Transverse colon (tissue), 4 donors: Measurements from ENCODE around the gene RUBCNL. TPM values are rescaled to one million over a fixed set of nuclear protein-coding genes. Genes with fewer than 3 reads are reported as not detected.

ENCODE experiments used
- DNase-seq: peaks from one replicate; pipeline ENCODE4 v3.0.0-alpha.2; 2019
- H3K27ac ChIP-seq, 4 donors: fragments of 200-600 bp; sonication (generic); 2 replicates each; pipeline ENCODE4 v1.5.1; 2016 to 2018; ENCODE audit warnings: inconsistent platforms in 4 of 4
- H3K27me3 ChIP-seq: fragments of 200-600 bp; sonication (generic); 2 replicates; pipeline ENCODE4 v1.5.1; 2017; ENCODE audit warnings: inconsistent platforms
- H3K36me3 ChIP-seq, 4 donors: fragments of 200-600 bp; sonication (generic); 2 replicates each; pipeline ENCODE4 v1.5.1; 2017 to 2019; ENCODE audit warnings: inconsistent platforms in 4 of 4
- H3K4me1 ChIP-seq, 4 donors: fragments of 200-600 bp; sonication (generic); 2 replicates each; pipeline ENCODE4 v1.5.1; 2017 to 2020; ENCODE audit warnings: inconsistent platforms in 4 of 4
- H3K4me3 ChIP-seq, 4 donors: fragments of 200-600 bp; sonication (generic); 1 replicate in 1 of 4; 2 replicates in 3 of 4; pipeline versions ENCODE4 v1.5.1 to v1.6.1; 2017 to 2019; ENCODE audit warnings: inconsistent platforms in 4 of 4
- H3K9me3 ChIP-seq, 2 donors: fragments of 200-600 bp; sonication (generic); 2 replicates each; pipeline ENCODE4 v1.5.1; 2017 to 2019; ENCODE audit warnings: inconsistent platforms in 2 of 2
- CTCF ChIP-seq, 5 experiments: fragments of 200-600 bp in 3 of 5; fragments of 450-650 bp in 2 of 5; sonication (generic) in 3 of 5; IDR thresholded peaks; 1 replicate in 2 of 5; 2 replicates in 3 of 5; pipeline ENCODE4 v1.5.1; 2016 to 2017; ENCODE audit warnings: antibody characterized with exemption in 5 of 5, inconsistent platforms in 3 of 5, mild to moderate bottlenecking in 2 of 5, moderate library complexity in 1 of 5
- EP300 ChIP-seq: sonication (generic); formaldehyde crosslinking; IDR thresholded peaks from one replicate; pipeline ENCODE4 v1.6.1; 2017; ENCODE audit warnings: antibody characterized with exemption, low read depth
- POLR2A ChIP-seq: fragments of 450-650 bp; IDR thresholded peaks from one replicate; pipeline ENCODE4 v1.6.1; 2016; ENCODE audit warnings: antibody characterized with exemption, mild to moderate bottlenecking, moderate library complexity
- POLR2AphosphoS5 ChIP-seq, 3 donors: sonication (generic); formaldehyde crosslinking; IDR thresholded peaks; one replicate each; pipeline ENCODE4 v1.6.1; 2016; ENCODE audit warnings: antibody characterized with exemption in 3 of 3
- WGBS, 2 donors: methylation state at CpG; one replicate each; pipeline ENCODE4 v1.1.5; 2018; ENCODE audit warnings: low coverage in 1 of 2; 5-methylcytosine and 5-hydroxymethylcytosine counted together
- in situ Hi-C, 4 donors: fragments of 200-750 bp; cut with MboI; loops; one replicate each; pipeline versions ENCODE4 v1.15.0 to v1.15.1; 2017; ENCODE audit warnings: low sequenced_read_pairs in 3 of 4, low pct_ligation_motif_present in 1 of 4, low pct_unique_long_range_greater_than_20kb in 1 of 4
- intact Hi-C: fragments of 100-400 bp; cut with DNase I; formaldehyde crosslinking; loops from one replicate; pipeline ENCODE4 v1.15.1; 2023; ENCODE audit warnings: low total_unique reads
- total RNA-seq, 4 donors: library from RNA; depleted of rRNA; stranded (reverse); fragments of >200 nt; gene quantifications; one replicate each; pipeline ENCODE4 v1.1.0, GENCODE V29; 2016

The RUBCNL gene
- total RNA-seq, 4 donors from 2014 or later, result 2.8 to 27.2 (median 14.2) TPM

DNA sequence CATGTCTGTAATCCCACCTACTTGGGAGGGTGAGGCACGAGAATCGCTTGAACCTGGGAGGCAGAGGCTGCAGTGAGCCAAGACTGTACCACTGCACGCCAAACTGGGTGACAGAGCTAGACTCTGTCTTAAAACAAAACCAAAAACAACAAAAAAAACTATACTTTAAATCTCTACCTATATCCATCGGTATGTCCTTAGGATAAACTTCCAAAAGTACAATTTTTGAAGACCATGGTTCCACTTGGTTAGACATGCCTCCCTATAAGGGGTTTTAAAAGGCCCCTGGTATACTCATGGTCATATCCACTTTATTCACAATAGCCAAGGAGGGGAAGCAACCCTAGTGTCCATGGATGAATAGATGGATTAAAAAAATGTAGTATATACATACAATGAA lies 39.8 kb downstream of the RUBCNL start:
- TF ChIP-seq EP300 (no peak), POLR2AphosphoS5 (IDR thresholded peaks at IDR 0.05) (no peak), POLR2A (no peak), CTCF (IDR thresholded peaks at IDR 0.05) (no peak)
- intact Hi-C loops, result no loop called here
- Histone ChIP-seq H3K27me3 (no peaks in the 10 kb centered on the region), H3K36me3 (no peaks in the 10 kb centered on the region), H3K4me1 (no peaks in the 10 kb centered on the region), H3K27ac (no peak overlapping the region), H3K4me3 (no peak overlapping the region), H3K9me3 (no peaks in the 10 kb centered on the region)
- no peak for DNase-seq
- in situ Hi-C loops, result no loop called here
- WGBS, 2 donors, result 91 to 95% methylated on average over 4 of the region's 4 CpGs

GRCh38 chr13:46345866-46346265 lies 41.2 kb downstream of the RUBCNL start:
- H3K27ac ChIP-seq, result no peak overlapping the region
- 70 to 100% methylated on average over 1 to 5 of the region's 5 CpGs for WGBS, 2 donors
- H3K9me3 ChIP-seq, result no peaks in the 10 kb centered on the region
- intact Hi-C loops, result no loop called here
- in situ Hi-C loops, result no loop called here
- no peaks in the 10 kb centered on the region for H3K4me1 ChIP-seq
- H3K36me3 ChIP-seq, result no peaks in the 10 kb centered on the region
- H3K27me3 ChIP-seq, result no peaks in the 10 kb centered on the region
- DNase-seq, result no peak
- TF ChIP-seq CTCF (IDR thresholded peaks at IDR 0.05) (no peak), POLR2AphosphoS5 (IDR thresholded peaks at IDR 0.05) (no peak), POLR2A (no peak), EP300 (no peak)
- H3K4me3 ChIP-seq, result no peak overlapping the region

DNA sequence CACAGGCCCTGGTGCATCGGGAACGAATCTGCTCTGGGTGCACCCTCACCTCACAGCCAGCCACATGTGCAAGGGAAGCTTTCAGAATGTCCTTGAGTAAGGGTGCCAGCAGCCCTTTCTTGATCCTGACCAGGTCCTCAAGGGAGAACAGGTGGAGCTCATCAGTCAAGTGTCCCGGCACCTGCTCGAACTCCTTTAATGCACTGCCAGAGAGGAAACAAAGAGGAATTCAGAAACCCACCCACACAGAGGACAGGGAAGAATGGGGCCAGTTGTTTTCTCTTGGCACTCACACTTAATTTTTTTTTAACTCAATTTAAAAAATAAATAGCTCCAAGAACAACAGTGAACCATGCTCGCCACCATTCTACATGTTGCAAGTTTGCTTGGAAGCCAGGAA lies 41.7 kb downstream of the RUBCNL start:
- intact Hi-C loops (no loop called here), in situ Hi-C loops (no loop called here)
- Histone ChIP-seq H3K27me3 (no peaks in the 10 kb centered on the region), H3K4me1 (no peaks in the 10 kb centered on the region), H3K4me3 (no peak overlapping the region), H3K27ac (no peak overlapping the region), H3K36me3 (no peaks in the 10 kb centered on the region), H3K9me3 (no peaks in the 10 kb centered on the region)
- no peak for DNase-seq
- TF ChIP-seq POLR2AphosphoS5 (IDR thresholded peaks at IDR 0.05) (no peak), EP300 (no peak), POLR2A (no peak), CTCF (IDR thresholded peaks at IDR 0.05) (no peak)
- WGBS, 2 donors, result 59 to 67% methylated on average over 3 to 5 of the region's 5 CpGs

DNA sequence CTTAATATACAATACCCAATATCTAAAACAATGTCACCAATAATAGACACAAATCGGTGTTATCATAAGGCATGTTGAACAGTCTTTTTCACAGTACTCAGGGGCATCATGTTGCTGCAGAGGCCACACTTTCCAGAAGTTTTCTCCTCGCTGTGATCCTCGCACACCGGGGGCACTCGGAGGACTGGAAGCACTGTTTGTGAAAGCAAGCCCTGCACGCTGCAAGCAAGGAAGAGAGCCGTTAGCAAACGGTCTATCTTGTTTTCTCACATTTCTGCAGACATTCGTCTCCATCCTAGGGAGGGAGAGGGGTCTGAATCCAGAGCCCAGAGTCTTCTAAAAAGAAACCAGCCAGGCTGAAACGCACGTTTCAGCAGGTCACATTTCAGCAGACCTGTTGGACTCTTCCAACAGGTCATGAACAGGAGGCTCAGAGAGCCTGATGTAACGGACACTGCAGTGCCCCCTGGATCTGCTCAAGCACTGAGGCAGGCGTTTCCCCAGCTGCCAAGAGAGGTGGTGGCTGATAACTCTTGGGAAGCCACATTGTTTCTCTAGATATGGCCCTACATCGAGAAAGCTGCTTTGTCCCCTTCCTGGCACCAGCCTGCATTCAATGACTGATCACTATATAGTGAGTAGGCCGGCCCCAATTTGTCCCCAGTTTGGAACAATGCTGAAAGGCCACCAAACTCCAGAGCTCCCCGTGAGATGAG lies 43.6 kb downstream of the RUBCNL start:
- H3K27ac ChIP-seq, result no peak overlapping the region
- no peak for TF ChIP-seq EP300
- no peak for TF ChIP-seq POLR2AphosphoS5 (IDR thresholded peaks at IDR 0.05)
- no peak for TF ChIP-seq CTCF (IDR thresholded peaks at IDR 0.05)
- no peak for TF ChIP-seq POLR2A
- DNase-seq, result no peak

More for the DNA sequence above, 43.6 kb downstream of the RUBCNL start:
- in situ Hi-C loops (no loop called here), intact Hi-C loops (no loop called here)
- Histone ChIP-seq H3K4me3 (no peak overlapping the region), H3K36me3 (no peaks in the 10 kb centered on the region), H3K4me1 (no peaks in the 10 kb centered on the region), H3K27me3 (no peaks in the 10 kb centered on the region), H3K9me3 (no peaks in the 10 kb centered on the region)
- whole genome bisulfite sequencing, 2 donors, result 82 to 100% methylated on average over 1 to 16 of the region's 16 CpGs
